CD4-positive, alpha-beta T cell treated with Interleukin-15 for 4 hours (primary cell): ENCODE measurements around the gene AGGF1.
"Not testable (repeated sequence)": the region's sequence is repeated elsewhere in the genome, so short reads cannot be mapped to it uniquely, and the experiment has no call there.

ENCODE experiments used
- DNase-seq: peaks from one replicate; pipeline ENCODE4 v3.0.0-alpha.2; 2020; ENCODE audit warnings: low spot score

The AGGF1 gene

GRCh38 chr5:77087484-77088261, 57.5 kb downstream of the AGGF1 start:
- DNase-seq = no peak

GRCh38 chr5:77095189-77095588, 65.0 kb downstream of the AGGF1 start:
- no peak for DNase-seq

DNA sequence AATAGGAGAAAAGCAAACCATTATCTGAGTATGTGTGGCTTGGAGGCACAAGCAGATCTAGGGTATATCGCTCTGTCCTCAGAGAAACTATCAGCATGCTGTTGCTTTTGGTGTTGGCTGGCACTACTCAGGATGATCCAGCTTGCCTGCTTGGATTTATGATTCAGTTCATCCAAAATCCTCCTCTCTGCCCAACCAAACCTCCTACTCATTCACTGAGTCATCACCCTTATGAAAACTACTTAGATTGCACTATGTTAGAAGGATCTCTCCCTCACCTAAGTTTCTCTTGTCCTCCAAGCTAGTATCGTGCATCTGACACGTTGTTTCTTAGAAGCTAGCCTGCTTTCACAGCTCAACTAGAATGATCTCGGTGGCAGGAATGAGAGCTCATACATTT, 71.1 kb downstream of the AGGF1 start:
- no peak for DNase-seq

DNA sequence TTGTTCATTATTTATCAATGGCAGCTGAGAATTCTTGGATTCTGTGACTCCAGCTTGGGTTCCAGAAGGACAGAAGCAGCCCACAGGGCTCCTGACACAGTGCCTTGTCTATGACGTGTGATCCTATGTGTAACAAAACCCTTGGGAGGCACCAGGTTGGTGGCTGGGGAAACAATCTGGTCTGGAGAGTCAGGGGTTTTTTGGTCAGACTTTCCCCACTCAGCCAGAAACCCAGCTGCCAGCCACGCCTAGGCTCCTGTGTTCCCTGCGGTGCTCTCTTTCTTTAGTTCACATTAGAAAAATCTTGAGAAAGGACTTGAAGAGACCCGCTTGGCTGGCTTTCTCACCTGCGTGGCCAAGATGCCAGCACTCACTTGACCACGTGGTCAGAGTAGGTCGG, 72.3 kb downstream of the AGGF1 start:
- DNase-seq = no peak

DNA sequence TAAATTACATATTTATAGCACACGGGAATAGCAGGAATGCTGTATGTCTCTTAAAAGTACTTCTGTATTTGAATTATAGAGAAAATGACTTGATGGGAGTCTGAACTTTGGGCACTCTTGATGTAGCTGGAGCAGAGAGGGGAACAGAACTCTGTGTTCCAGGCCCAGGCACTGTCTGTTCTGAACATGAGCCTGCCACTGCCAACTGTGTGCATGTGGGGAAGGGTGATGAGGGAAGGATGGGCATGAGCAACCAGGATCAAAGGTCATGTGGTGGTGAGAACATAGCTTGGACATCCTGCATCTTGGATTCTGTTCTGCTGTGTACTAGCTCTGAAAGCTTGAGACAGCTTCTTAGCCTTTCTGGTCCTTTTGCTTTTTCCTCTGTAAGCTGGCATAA, 73.3 kb downstream of the AGGF1 start:
- no peak for DNase-seq

DNA sequence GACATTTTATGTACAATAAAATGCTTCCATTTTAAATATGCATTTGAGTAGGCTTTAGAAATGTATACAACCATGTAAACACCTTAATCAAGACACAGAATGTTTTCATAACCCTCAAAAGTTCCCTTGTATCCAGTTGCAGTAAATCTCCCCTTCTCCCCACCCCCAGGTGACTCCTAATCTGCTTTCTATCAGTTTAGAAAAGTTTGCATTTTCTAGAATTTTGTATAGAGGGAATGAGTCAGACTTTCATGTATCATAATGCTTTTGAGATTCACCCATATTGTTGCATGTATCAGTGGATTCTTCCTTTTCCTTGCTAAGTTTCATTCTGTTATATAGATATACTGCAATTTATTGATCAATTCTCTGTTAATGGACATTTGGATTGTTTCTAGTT, 74.6 kb downstream of the AGGF1 start:
- DNase-seq = no peak

DNA sequence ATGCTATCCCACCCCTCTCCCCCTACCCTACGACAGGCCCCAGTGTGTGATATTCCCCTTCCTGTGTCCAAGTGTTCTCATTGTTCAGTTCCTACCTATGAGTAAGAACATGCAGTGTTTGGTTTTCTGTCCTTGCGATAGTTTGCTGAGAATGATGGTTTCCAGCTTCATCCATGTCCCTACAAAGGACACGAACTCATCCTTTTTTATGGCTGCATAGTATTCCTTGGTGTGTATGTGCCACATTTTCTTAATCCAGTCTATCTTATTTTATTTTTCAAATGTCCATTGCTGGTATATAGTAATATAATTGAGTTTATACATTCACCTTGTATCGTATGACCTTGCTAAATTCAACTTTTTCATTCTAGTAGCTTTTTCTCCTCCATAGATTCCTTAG, 76.8 kb downstream of the AGGF1 start:
- DNase-seq = not testable (repeated sequence)
